NB4 (cell line): Measurements from ENCODE around the gene LRRC63.

Experiments
- MYC ChIP-seq: IDR thresholded peaks from 2 replicates; pipeline ENCODE4 v1.6.1; 2011; ENCODE audit warnings: low read depth, low read length
- POLR2A ChIP-seq: IDR thresholded peaks from 2 replicates; pipeline ENCODE4 v1.6.1; 2011; ENCODE audit warnings: mild to moderate bottlenecking; ENCODE audit not compliant: insufficient read length; ENCODE audit errors: extremely low read depth
- TF ChIP-seq, protein P1 (sequence below): IDR thresholded peaks from one replicate; pipeline ENCODE4 v1.5.1; 2012; ENCODE audit warnings: low read depth, low read length
- TF ChIP-seq, protein P2 (sequence below): IDR thresholded peaks from 2 replicates; pipeline ENCODE4 v1.6.1; 2011; ENCODE audit warnings: low read depth, low read length

DNA sequence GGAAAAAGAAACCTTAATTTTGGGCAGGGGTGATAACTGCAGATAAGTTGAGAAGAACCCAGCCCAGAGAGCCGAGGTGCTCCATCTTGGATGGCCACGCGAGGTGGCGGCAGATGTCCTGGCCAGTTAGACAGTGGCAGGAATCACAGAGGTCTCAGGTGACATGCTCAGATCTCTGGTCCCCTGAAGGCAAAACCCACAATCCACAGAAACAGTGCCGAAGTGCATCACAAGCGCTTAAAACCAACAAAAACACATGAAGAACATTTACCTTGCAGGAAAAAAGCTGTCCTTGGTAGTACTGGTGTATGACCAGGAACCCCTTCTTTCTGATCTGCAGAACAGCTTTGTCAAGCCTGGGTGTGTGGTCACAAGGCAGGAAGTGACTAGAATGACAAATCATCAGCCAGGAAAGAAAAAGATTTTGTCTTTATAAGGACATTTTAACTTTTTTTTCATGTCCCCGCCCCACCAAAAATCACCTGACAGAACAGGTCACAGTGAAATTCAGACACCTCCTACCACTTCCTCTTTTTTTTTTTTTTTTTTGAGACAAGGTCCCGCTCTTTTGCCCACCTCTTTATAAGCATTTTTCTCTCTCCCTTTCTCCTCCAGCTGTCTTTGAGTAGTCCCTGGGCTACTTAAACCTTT lies 29.8 kb upstream of the LRRC63 start, which contains the start of gene LCP1:
- TF ChIP-seq, protein P1, sequence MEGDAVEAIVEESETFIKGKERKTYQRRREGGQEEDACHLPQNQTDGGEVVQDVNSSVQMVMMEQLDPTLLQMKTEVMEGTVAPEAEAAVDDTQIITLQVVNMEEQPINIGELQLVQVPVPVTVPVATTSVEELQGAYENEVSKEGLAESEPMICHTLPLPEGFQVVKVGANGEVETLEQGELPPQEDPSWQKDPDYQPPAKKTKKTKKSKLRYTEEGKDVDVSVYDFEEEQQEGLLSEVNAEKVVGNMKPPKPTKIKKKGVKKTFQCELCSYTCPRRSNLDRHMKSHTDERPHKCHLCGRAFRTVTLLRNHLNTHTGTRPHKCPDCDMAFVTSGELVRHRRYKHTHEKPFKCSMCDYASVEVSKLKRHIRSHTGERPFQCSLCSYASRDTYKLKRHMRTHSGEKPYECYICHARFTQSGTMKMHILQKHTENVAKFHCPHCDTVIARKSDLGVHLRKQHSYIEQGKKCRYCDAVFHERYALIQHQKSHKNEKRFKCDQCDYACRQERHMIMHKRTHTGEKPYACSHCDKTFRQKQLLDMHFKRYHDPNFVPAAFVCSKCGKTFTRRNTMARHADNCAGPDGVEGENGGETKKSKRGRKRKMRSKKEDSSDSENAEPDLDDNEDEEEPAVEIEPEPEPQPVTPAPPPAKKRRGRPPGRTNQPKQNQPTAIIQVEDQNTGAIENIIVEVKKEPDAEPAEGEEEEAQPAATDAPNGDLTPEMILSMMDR = no peak
- TF ChIP-seq POLR2A = peak; percentile 96
- TF ChIP-seq MYC = peak; percentile 79
- TF ChIP-seq, protein P2, sequence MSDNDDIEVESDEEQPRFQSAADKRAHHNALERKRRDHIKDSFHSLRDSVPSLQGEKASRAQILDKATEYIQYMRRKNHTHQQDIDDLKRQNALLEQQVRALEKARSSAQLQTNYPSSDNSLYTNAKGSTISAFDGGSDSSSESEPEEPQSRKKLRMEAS = peak; percentile 71
